ENCODE results near the gene NDC80.

DNA sequence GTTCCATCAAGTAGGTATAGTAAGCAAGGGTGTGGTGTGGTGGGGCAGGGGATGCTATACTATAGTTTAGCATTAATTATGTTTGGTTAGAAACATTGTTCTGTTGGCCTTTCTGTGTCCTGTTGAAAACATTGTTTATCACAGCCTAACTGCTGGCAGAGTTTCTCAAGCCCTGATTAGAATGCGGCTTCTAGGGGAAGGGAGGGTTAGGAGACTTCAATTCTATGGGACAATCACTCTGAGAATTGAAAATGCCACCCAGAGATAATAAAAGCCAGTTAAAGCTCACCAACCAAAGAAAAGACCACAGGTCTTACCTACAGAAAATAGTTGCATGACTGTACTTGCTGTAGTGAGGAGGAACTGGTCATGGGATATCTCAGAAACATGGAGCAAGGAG lies 64.2 kb downstream of the NDC80 start:
- no peak for TF ChIP-seq CTCF (IDR thresholded peaks at IDR 0.05; ENCODE audit: low read depth, low read length)
- TF ChIP-seq POLR2A (IDR thresholded peaks at IDR 0.05; ENCODE audit: extremely low read depth, insufficient read length): no peak
- TF ChIP-seq, protein P1, sequence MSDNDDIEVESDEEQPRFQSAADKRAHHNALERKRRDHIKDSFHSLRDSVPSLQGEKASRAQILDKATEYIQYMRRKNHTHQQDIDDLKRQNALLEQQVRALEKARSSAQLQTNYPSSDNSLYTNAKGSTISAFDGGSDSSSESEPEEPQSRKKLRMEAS (IDR thresholded peaks at IDR 0.05; ENCODE audit: low read depth, low read length): no peak

Data from NB4 (cell line).